ENCODE results near the gene SECTM1.
A peak's percentile ranks its signal among the peaks of the same experiment; 100 is the strongest.

The SECTM1 gene

GRCh38 chr17:82314012-82314726 is 19.4 kb downstream of the SECTM1 start:
- no peak for DNase-seq

GRCh38 chr17:82313195-82314011 is 20.2 kb downstream of the SECTM1 start:
- DNase-seq, result no peak

DNA sequence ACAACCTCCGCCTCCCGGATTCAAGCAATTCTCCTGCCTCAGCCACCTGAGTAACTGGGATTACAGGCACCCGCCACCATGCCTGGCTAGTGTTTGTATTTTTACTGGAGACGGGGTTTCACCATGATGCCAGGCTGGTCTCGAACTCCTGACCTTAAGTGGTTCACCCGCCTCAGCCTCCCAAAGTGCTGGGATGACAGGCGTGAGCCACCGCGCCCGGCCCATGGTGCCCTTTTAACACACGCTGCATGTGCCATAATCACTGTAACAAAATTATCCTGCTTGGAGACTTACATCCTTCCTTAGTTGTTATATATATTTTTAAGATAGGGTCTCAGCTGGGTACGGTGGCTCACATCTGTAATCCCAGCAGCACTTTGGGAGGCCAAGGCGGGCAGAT is 21.6 kb downstream of the SECTM1 start:
- DNase-seq, result no peak

DNA sequence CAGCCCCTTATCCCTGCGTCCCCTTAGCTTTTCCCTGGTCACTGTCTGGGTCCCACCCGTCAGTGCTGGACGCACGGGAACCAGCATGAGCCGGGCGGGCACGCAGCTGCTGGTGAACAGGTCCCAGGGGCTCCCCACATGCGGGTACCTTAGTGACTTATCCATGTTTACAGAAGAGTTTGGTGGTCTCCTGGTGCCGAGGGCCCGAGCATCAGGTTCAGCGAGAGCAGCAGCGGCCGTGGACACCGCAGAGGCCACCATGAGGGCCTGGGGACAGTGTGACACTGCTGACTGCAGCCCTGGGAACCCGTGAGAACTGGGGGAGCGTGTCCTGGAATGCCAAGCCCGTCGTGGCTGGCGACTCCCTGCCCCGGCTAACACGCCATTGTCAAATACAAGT is 22.7 kb downstream of the SECTM1 start:
- no peak for DNase-seq

DNA sequence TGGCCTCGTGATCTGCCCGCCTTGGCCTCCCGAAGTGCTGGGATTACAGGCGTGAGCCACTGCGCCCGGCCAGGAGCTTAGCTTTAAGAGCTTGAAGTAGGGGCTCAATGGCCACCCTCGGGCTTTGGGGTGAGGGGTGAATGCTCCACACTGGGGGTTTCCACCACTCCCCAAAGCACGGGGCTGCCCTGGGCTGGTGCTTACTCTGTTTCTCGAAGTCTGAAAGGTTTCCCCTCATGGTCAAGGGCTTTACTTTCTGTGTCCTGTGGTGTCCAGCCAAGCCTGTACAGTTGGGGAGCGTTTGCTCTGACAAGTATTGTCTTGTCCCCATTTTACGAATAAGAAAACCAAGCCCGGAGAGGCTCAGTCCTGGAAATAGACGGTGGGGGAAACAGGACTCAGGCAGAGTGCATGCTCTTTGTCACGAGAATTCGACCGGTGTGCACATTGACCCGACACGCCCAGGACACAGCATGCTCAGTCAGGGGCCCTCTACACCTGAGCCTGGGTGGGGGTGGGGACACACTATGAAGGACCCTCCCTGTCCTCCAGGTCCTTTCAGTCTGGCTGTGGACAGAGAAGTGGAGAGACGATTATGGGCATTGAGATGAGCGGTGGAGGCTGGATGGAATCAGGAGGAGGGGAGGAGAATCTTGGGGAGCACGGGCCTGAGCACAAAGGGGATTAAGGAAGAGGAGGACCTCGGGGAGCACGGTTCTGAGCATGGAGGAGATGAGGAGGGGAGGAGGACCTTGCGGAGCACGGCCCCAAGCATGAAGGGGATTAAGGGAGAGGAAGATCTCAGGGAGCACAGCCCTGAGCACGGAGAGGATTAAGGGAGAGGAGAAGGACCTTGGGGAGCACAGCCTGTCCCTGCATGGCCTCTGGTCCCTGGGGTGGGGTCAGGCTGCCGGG is 23.7 kb downstream of the SECTM1 start:
- DNase-seq, result no peak

GRCh38 chr17:82305727-82306300 is 27.8 kb downstream of the SECTM1 start:
- no peak for DNase-seq

- DNase-seq, result no peak
Measured at GRCh38 chr17:82304826-82305726, 28.5 kb downstream of the SECTM1 start.

DNA sequence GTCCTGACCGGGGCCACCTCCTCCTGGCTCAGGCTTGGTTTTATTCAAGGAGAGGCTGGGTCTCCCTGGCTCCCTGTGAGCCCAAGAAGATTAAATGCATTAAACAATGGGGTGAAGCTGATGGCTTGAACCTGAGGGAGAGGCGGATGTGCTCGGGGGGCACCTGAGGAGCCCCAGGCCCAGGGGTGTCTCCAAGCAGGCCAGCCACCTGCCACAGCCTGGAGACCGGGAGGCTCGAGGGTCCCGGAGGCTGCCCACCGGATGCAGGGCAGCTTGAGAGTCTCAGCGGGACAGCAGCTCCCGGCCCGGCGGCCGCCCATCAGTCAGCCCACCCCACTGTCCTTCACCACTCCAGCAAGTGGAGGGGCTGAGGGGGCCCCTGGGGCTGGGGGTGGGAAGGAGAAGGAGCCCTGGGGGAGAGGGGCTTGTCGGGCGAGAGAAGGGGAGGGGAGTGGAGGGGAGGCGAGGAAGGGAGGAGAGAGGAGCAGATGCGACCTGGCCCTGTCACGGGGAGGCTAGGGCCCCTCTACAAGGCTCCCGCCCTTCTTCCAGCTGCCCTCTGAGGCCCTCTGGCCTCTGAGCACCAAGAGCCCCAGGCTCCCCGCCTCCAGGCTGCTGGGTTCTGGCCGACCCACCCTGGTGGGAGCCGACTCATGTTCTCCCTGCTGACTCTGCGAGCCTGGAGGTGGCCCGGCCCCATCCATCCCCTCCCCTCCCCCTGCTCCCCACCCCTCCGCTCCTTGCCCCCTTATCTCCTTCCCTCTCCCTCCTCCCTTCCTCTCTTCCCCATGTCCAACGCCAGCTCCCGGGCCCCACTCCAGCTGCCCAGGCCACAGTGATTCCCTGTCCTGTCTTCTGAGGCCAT is 29.4 kb downstream of the SECTM1 start:
- no peak for DNase-seq

DNA sequence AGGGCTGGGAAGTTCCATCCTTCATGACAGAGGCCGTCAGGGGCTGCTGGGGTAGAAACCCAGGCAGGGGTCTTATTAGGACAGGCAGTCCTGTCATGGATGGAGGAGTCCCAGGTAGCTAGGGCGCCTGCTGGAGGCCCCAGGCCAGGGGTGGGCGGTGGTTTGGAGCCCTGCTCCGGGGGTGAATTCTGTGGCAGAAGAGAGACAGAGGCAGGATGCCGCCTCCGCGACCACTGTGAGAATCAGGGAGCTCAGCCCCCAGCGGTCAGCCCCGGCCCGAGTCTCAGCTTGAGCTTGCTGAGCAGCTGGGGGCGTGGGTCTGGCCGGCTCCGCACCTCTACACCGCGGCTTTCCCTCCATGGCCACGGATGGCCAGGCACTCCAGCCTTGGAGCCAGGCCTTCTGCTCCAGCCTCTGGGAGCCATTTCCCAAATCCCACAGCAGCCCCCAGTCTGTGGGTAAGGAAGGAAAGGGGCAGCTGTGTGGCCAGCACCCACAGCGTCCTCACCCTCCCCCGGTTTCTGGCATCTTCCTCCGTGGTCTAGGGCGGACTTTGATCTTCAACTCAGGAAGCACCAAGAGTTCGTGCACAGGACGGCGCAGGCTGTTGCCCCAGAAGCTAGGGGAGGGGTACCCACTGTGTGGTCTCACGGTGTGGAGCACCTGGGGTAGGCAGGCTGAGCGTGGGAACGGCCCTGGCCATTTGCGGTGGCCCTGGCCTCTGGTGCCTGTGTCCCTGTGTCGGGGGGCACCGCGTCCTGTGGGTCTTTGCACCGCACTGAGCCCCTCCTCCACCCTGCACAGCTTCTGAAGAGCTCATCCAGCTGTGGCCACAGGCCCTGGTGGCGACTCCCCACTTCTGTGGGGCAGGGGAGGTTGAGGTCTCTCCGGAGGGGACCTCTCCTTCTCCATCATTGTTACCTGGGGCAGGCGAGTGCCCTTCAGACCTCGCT is 30.3 kb downstream of the SECTM1 start:
- DNase-seq, result no peak

DNA sequence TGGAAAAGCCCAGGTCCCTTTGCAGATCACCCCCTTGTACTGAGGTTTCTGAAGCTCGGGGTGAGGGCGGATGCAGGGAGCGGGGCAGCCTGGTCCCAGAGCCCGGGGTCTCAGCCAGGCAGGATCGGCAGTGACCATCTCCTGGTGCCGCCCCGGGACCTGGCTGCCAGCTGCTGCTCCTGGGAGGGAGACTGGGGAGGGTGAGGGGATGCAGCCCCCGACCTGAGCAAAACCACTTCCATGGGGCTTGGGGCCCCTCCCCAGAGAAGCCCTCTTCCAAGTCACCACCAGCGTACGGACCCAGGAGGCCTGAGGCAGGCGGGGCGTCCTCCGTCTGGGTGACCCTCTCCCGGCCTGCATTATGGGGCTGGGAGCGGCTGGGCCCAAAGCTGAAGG is 31.0 kb downstream of the SECTM1 start:
- DNase-seq, result no peak

- no peak for DNase-seq
Measured at GRCh38 chr17:82301916-82302567, 31.5 kb downstream of the SECTM1 start.

DNA sequence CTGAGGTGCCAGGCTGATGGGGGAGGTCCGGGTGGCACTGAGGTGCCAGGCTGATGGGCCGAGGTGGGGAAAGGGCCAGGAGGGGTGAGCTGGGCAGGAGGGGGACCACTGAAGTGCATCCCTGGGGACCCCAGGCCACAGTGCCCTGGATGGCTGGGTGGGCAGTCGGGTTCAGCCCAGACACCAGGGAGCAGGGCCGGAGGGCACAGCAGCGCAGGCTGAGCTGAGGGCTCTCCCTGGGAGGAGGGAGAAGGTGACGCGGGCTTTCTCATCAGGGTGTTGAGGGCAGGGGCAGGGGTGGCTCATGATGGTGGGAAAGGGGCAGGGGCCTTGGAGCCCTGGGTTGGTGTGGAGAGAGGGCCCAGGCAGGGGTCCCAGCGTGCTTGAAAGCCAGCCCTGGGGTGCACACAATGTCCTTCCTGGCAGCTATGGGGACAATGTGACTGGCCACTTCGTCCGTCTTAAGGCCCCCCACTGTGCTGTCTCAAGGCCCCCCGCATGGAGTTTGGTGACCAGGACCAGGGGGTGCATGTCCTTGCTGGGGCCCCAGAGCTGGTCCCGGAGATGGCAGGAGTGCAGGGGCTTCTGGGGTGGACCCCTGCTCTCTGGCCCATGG is 32.2 kb downstream of the SECTM1 start:
- no peak for DNase-seq

DNA sequence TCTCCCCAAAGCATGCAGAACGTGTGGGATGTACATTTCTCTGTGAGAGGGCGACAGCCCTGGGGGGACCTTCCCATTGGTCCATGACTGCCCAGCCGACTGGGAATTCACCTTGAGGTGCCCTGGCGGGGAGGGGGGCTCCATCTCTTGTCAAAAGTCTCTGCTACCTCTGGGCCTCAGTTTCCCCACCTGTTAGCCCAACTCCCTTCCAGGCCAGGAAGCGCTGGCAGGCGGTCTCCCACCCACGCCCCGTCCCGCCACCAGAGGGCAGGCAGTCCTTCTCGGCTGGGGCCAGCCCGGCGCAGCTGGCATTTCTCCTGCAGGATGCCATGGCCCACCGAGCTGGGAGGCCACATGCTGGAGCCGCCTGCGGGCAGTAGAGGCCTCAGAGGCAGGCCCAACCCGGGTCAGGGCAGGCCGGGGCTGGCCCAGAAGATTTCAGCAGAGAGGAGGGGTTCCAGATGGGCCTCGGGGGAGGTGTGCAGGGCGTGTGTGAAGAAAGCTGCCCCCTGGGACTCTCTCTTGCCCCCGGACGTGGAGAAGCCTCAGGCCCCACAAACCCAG is 32.8 kb downstream of the SECTM1 start:
- peak; percentile 52 for DNase-seq

GRCh38 chr17:82300228-82300627 is 33.3 kb downstream of the SECTM1 start:
- DNase-seq, result no peak

DNA sequence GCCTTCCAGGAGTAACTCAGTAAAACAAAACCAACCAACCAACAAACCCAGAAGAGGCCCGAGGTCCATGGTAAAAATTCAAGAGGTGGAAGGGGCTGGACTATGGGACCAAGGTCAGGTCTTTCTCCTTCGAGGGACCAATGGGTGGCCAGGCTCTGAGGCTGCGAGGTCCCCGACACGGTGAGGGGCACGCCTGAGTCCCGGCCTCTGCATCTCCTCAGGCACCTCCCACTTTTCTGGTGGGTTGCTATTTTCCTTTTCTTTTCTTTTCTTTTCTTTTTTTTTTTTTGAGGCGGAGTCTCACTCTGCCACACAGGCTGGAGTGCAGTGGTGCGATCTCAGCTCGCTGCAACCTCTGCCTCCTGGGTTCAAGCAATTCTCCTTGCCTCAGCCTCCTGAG is 34.1 kb downstream of the SECTM1 start:
- DNase-seq, result no peak

DNA sequence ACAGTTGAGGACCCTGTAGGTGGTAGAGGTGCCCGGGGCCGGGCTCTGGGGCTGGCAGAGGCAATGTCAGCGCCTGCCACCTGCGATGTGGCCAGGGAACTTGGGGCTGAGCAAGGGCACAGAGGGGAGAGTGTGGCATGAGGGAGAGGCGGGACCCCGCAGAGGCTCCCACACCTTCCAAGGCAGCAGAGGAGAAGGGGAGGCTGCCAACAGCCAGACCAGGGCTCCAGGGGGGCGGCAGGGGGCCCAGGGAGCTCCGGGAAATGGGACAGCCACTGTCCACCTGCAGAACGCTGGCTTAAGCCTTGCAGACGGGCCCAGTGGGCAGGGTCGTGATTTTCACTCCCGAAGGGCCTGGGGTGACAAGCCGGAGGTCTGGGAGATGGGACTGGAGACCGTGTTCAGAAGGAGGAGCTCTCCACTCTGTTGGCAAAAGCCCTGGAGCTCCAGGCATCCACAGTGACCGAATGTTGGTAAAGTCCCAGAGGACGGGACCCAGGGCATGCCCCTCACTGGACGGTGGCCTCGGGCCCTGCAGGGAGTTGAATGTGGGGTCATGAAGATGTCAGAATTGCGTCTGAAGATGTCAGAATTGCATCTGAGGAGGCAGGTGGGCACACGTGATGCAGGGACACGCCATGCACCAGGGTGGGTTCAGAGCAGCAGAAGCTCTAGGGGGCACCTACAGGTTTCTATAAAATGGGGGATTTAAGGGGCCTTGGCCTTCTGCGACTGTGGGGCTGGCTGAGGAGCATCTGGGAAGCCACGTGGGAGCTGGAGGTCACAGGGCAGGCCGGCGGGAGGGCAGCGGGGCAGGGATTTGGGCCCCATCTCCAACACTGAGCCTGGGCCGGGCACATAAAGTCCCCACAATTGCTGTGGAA is 34.8 kb downstream of the SECTM1 start:
- no peak for DNase-seq

All from hematopoietic multipotent progenitor cell treated with erythropoietin and hydrocortisone succinate and interleukin-3 and kit ligand, for 8 days (in vitro differentiated cells).